Heart left ventricle (tissue), 16 donors: Measurements from ENCODE around the gene IDH3G. TPM values are rescaled to one million over a fixed set of nuclear protein-coding genes. Genes with fewer than 3 reads are reported as not detected.

ENCODE experiments used
- ATAC-seq, 4 donors: fragments of 200-7000 bp; cut with Tn5 transposase; one replicate each; pipeline ENCODE4 v1.9.1; 2020 to 2022; ENCODE audit warnings: moderate library complexity in 4 of 4, mild to moderate bottlenecking in 3 of 4, moderate number of reproducible peaks in 1 of 4
- DNase-seq, 5 donors: peaks; one replicate each; pipeline ENCODE4 v3.0.0-alpha.2; 2020
- H3K27ac ChIP-seq, 12 donors: fragments of 200-600 bp; sonication (generic) in 4 of 12; one replicate each; pipeline versions ENCODE4 v1.5.0 to v1.8.0; 2016 to 2022; ENCODE audit warnings: mild to moderate bottlenecking in 2 of 12
- H3K27me3 ChIP-seq, 9 donors: fragments of 200-600 bp; sonication (generic) in 2 of 9; one replicate each; pipeline versions ENCODE4 v1.5.1 to v1.8.0; 2016 to 2022; ENCODE audit warnings: mild to moderate bottlenecking in 3 of 9
- H3K36me3 ChIP-seq, 9 donors: fragments of 200-600 bp; sonication (generic) in 2 of 9; one replicate each; pipeline versions ENCODE4 v1.5.0 to v1.8.0; 2018 to 2022; ENCODE audit warnings: mild to moderate bottlenecking in 2 of 9
- H3K4me1 ChIP-seq, 12 donors: fragments of 200-600 bp; sonication (generic) in 4 of 12; one replicate each; pipeline versions ENCODE4 v1.5.0 to v1.8.0; 2016 to 2022; ENCODE audit warnings: mild to moderate bottlenecking in 3 of 12
- H3K4me3 ChIP-seq, 12 donors: fragments of 200-600 bp; sonication (generic) in 4 of 12; one replicate each; pipeline versions ENCODE4 v1.5.0 to v1.8.0; 2017 to 2022; ENCODE audit warnings: mild to moderate bottlenecking in 9 of 12, moderate library complexity in 4 of 12
- H3K9me3 ChIP-seq, 12 donors: fragments of 200-600 bp; sonication (generic) in 4 of 12; one replicate each; pipeline versions ENCODE4 v1.5.0 to v1.8.0; 2016 to 2022; ENCODE audit warnings: mild to moderate bottlenecking in 1 of 12
- CTCF ChIP-seq, 12 donors: fragments of 200-600 bp; sonication (generic) in 4 of 12; IDR thresholded peaks; one replicate each; pipeline versions ENCODE4 v1.5.0 to v1.8.0; 2018 to 2022; ENCODE audit warnings: antibody characterized with exemption in 12 of 12, mild to moderate bottlenecking in 5 of 12
- POLR2A ChIP-seq, 2 donors: fragments of 450-650 bp; IDR thresholded peaks; one replicate each; pipeline ENCODE4 v1.6.1; 2017; ENCODE audit warnings: antibody characterized with exemption in 2 of 2, mild to moderate bottlenecking in 2 of 2, moderate library complexity in 2 of 2
- WGBS, 4 donors: extraction: QIAGEN DNeasy Blood & Tissue Kit in 2 of 4; methylation state at CpG; one replicate each; pipeline versions ENCODE4 v1.1.5 to v1.1.7; 2013 to 2018; 5-methylcytosine and 5-hydroxymethylcytosine counted together
- intact Hi-C, 10 donors: fragments of 100-400 bp; cut with DNase I; formaldehyde crosslinking; loops; one replicate each; pipeline versions ENCODE4 v1.11.1 to v1.14.2; 2022
- polyA plus RNA-seq, 2 donors: library from polyadenylated mRNA; stranded (reverse); fragments of 200-250 nt; gene quantifications; one replicate each; pipeline ENCODE4 v1.2.3, GENCODE V29; 2013
- total RNA-seq, 9 donors: library from RNA; depleted of rRNA in 2 of 9; stranded (reverse); fragments of >200 nt in 2 of 9; fragmentation: NEBNext Ultra II Directional in 3 of 9; extraction: Animal tissue kit (Norgen Biotek cat#: 25700) in 3 of 9; gene quantifications; one replicate each; pipeline versions ENCODE4 v1.1.0 to v1.2.4, GENCODE V29; 2016 to 2023
- donor health status: ischemic (EF 13 %, LVEDD 7.1; RV severe dilation, severe dysfunction).
- donor health status: healthy with polysubstance abuse.
- donor health status: DM: no; HTN: yes; CAD: no.
- donor health status: DM: no; HTN: no; CAD: no.
- donor health status: ischemic (EF 25% LVEDD 6.9; RV normal size, moderate dysfunction).
- donor health status: ischemic (EF 25% LVEDD 5.7; RV mildly dilated, moderate dysfunction).
- donor health status: healthy.
- donor health status: DM: yes; HTN: yes; CAD: no.
- donor health status: ischemic (EF 35%, LVEDD 5.7; RV mildly dilated, moderate dysfunction).
- donor health status: nonischemic (EF 11% LVEDD 7.7; RV severe dilation, severe dysfunction).
- donor health status: DM: yes; HTN: yes; CAD: no.
- donor health status: PGD.
- donor health status: ischemic (EF 29% LVEDD 5.4; RV normal size, mild dysfunction).
- donor health status: nonischemic (EF 23%, LVEDD 6.1; RV moderate dilation, normal function).

The IDH3G gene
- total and polyA plus RNA-seq, 11 donors = 58.1 to 162 (median 71.4) TPM

- ATAC-seq = no peak
- intact Hi-C loops = loop anchor here in 3 of 10 donors (5.0 to 10.0 kb wide), 2 partner anchors 134 to 136 kb away; partner anchors contain the start of gene ARHGAP4 (in 3 of the 3)
- TF ChIP-seq POLR2A (IDR thresholded peaks at IDR 0.05) (no peak), CTCF (IDR thresholded peaks at IDR 0.05) (no peak)
- Histone ChIP-seq H3K27me3 (peaks cover 0 to 4% (median 0%) of the 10 kb centered on the region in 9 donors), H3K36me3 (peaks cover 0 to 37% (median 24%) of the 10 kb centered on the region in 9 donors), H3K4me3 (no peak overlapping the region), H3K27ac (no peak overlapping the region), H3K9me3 (peaks cover 0 to 26% (median 0%) of the 10 kb centered on the region in 12 donors), H3K4me1 (peaks cover 0 to 35% (median 19%) of the 10 kb centered on the region in 12 donors)
- DNase-seq = no peak
- 74 to 81% (median 77%) methylated on average over 17 of the region's 17 CpGs for WGBS, 4 donors
Observed at GRCh38 chrX:153791104-153791852, 2.9 kb downstream of the IDH3G start.

- TF ChIP-seq POLR2A (IDR thresholded peaks at IDR 0.05) (no peak), CTCF (IDR thresholded peaks at IDR 0.05) (no peak)
- peaks cover 0 to 24% (median 12%) of the 10 kb centered on the region in 12 donors for H3K4me1 ChIP-seq
- H3K9me3 ChIP-seq = peaks cover 0 to 14% (median 0%) of the 10 kb centered on the region in 12 donors
- intact Hi-C loops = loop anchor here in 3 of 10 donors (5.0 to 10.0 kb wide), 2 partner anchors 135 to 138 kb away; partner anchors contain the start of gene ARHGAP4 (in 3 of the 3)
- DNase-seq (no peak), ATAC-seq (no peak)
- H3K36me3 ChIP-seq = peaks cover 0 to 47% (median 28%) of the 10 kb centered on the region in 9 donors
- WGBS, 4 donors = 92 to 96% (median 95%) methylated on average over 9 to 12 of the region's 12 CpGs
- H3K27ac ChIP-seq = no peak overlapping the region
- H3K27me3 ChIP-seq = peaks cover 0 to 4% (median 0%) of the 10 kb centered on the region in 9 donors
- no peak overlapping the region for H3K4me3 ChIP-seq
Observed at GRCh38 chrX:153789654-153790053, 4.5 kb downstream of the IDH3G start.

GRCh38 chrX:153786669-153787068 is 7.5 kb downstream of the IDH3G start:
- peaks cover 0 to 63% (median 28%) of the 10 kb centered on the region in 9 donors for H3K36me3 ChIP-seq
- H3K27me3 ChIP-seq = peaks cover 0 to 4% (median 0%) of the 10 kb centered on the region in 9 donors
- DNase-seq = no peak
- intact Hi-C loops = no loop called here
- no peak for ATAC-seq
- peaks cover 0 to 18% (median under 1%) of the 10 kb centered on the region in 12 donors for H3K4me1 ChIP-seq
- H3K27ac ChIP-seq = no peak overlapping the region
- WGBS, 4 donors = 82 to 89% (median 85%) methylated on average over 14 to 15 of the region's 15 CpGs
- H3K4me3 ChIP-seq = no peak overlapping the region
- TF ChIP-seq CTCF (IDR thresholded peaks at IDR 0.05) = no peak
- TF ChIP-seq POLR2A (IDR thresholded peaks at IDR 0.05) = no peak
- H3K9me3 ChIP-seq = no peaks in the 10 kb centered on the region

- TF ChIP-seq CTCF (IDR thresholded peaks at IDR 0.05) (no peak), POLR2A (IDR thresholded peaks at IDR 0.05) (no peak)
Observed at GRCh38 chrX:153784325-153784967, 9.7 kb downstream of the IDH3G start.

More at GRCh38 chrX:153784325-153784967, 9.7 kb downstream of the IDH3G start:
- no peak for ATAC-seq
- H3K4me3 ChIP-seq = no peak overlapping the region
- peaks cover 0 to 21% (median 2%) of the 10 kb centered on the region in 12 donors for H3K4me1 ChIP-seq
- WGBS, 4 donors = 88 to 95% (median 93%) methylated on average over 4 to 27 of the region's 27 CpGs
- intact Hi-C loops = no loop called here
- H3K27ac ChIP-seq = no peak overlapping the region
- H3K9me3 ChIP-seq = no peaks in the 10 kb centered on the region
- peaks cover 0 to 60% (median 22%) of the 10 kb centered on the region in 9 donors for H3K36me3 ChIP-seq
- H3K27me3 ChIP-seq = peaks cover 0 to 14% (median 0%) of the 10 kb centered on the region in 9 donors
- no peak for DNase-seq
